Suprapubic skin (tissue), 4 donors: ENCODE measurements around the gene CLEC16A. TPM values are rescaled to one million over a fixed set of nuclear protein-coding genes. Genes with fewer than 3 reads are reported as not detected.

Experiments used
- DNase-seq, 2 donors: peaks; one replicate each; pipeline ENCODE4 v3.0.0-alpha.2; 2019; ENCODE audit warnings: low spot score in 2 of 2
- H3K27ac ChIP-seq: fragments of 200-600 bp; sonication (generic); one replicate; pipeline ENCODE4 v1.5.1; 2019
- H3K27me3 ChIP-seq: fragments of 200-600 bp; sonication (generic); one replicate; pipeline ENCODE4 v1.5.1; 2019
- H3K36me3 ChIP-seq: fragments of 200-600 bp; sonication (generic); one replicate; pipeline ENCODE4 v1.5.1; 2019
- H3K4me1 ChIP-seq: fragments of 200-600 bp; sonication (generic); one replicate; pipeline ENCODE4 v1.5.1; 2019
- H3K4me3 ChIP-seq: fragments of 200-600 bp; sonication (generic); one replicate; pipeline ENCODE4 v1.5.1; 2019; ENCODE audit warnings: mild to moderate bottlenecking
- H3K9me3 ChIP-seq: fragments of 200-600 bp; sonication (generic); one replicate; pipeline ENCODE4 v1.5.1; 2019
- EP300 ChIP-seq: sonication (generic); formaldehyde crosslinking; IDR thresholded peaks from one replicate; pipeline ENCODE4 v1.6.1; 2017; ENCODE audit warnings: antibody characterized with exemption
- POLR2A ChIP-seq, 2 donors: fragments of 450-650 bp; IDR thresholded peaks; one replicate each; pipeline ENCODE4 v1.6.1; 2017; ENCODE audit warnings: antibody characterized with exemption in 2 of 2, mild to moderate bottlenecking in 2 of 2, moderate library complexity in 2 of 2
- POLR2AphosphoS5 ChIP-seq, 3 donors: sonication (generic); formaldehyde crosslinking; IDR thresholded peaks; one replicate each; pipeline ENCODE4 v1.6.1; 2017; ENCODE audit warnings: antibody characterized with exemption in 3 of 3
- WGBS: methylation state at CpG from one replicate; pipeline ENCODE4 v1.1.5; 2018; 5-methylcytosine and 5-hydroxymethylcytosine counted together
- total RNA-seq, 4 donors: library from RNA; depleted of rRNA; stranded (reverse); fragments of >200 nt; gene quantifications; one replicate each; pipeline ENCODE4 v1.1.0, GENCODE V29; 2016
- TF ChIP-seq, protein P1 (sequence below), 2 donors: fragments of 200-600 bp in 1 of 2; fragments of 450-650 bp in 1 of 2; sonication (generic) in 1 of 2; IDR thresholded peaks; one replicate each; pipeline ENCODE4 v1.5.1; 2016 to 2019; ENCODE audit warnings: antibody characterized with exemption in 2 of 2, mild to moderate bottlenecking in 1 of 2, moderate library complexity in 1 of 2

CLEC16A gene
- total RNA-seq, 4 donors from 2014 or later = 37.2 to 62.3 (median 39.0) TPM

DNA sequence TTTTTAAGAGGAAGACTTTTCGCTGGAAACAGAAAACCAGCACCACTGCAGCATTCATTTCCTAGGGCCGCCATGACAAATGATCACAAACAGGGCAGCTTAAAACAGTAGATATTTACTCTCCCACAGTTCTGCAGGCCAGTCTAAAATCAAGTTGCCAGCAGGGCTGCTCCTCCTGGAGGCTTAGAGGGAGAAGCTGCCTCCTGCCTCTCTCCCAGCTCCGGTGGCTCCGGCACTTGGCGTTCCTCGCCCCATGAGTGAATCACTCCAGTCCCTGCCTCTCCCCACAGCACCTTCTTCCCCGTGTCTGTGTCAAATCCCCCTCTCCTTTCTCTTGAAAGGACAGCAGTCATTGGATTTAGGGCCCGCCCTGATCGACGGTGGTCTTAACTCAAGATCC is 239.6 kb downstream of the CLEC16A start:
- no peak for DNase-seq
- TF ChIP-seq POLR2A (IDR thresholded peaks at IDR 0.05) = no peak
- TF ChIP-seq, protein P1, sequence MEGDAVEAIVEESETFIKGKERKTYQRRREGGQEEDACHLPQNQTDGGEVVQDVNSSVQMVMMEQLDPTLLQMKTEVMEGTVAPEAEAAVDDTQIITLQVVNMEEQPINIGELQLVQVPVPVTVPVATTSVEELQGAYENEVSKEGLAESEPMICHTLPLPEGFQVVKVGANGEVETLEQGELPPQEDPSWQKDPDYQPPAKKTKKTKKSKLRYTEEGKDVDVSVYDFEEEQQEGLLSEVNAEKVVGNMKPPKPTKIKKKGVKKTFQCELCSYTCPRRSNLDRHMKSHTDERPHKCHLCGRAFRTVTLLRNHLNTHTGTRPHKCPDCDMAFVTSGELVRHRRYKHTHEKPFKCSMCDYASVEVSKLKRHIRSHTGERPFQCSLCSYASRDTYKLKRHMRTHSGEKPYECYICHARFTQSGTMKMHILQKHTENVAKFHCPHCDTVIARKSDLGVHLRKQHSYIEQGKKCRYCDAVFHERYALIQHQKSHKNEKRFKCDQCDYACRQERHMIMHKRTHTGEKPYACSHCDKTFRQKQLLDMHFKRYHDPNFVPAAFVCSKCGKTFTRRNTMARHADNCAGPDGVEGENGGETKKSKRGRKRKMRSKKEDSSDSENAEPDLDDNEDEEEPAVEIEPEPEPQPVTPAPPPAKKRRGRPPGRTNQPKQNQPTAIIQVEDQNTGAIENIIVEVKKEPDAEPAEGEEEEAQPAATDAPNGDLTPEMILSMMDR (IDR thresholded peaks at IDR 0.05) = no peak
- TF ChIP-seq EP300 = no peak
- no peak for TF ChIP-seq POLR2AphosphoS5 (IDR thresholded peaks at IDR 0.05)
- Histone ChIP-seq H3K9me3 (no peaks in the 10 kb centered on the region), H3K27me3 (no peaks in the 10 kb centered on the region), H3K36me3 (peaks cover 17% of the 10 kb centered on the region), H3K4me3 (no peak overlapping the region), H3K4me1 (peaks cover 29% of the 10 kb centered on the region), H3K27ac (no peak overlapping the region)
- WGBS = 77% methylated on average over 10 of the region's 10 CpGs

GRCh38 chr16:11187522-11188023 is 243.2 kb downstream of the CLEC16A start:
- TF ChIP-seq POLR2A (IDR thresholded peaks at IDR 0.05) (no peak), POLR2AphosphoS5 (IDR thresholded peaks at IDR 0.05) (no peak), EP300 (no peak)
- TF ChIP-seq, protein P1 (IDR thresholded peaks at IDR 0.05) = no peak
- Histone ChIP-seq H3K9me3 (no peaks in the 10 kb centered on the region), H3K27ac (no peak overlapping the region), H3K4me1 (peaks cover 13% of the 10 kb centered on the region), H3K27me3 (no peaks in the 10 kb centered on the region), H3K36me3 (no peaks in the 10 kb centered on the region), H3K4me3 (no peak overlapping the region)
- WGBS = 88% methylated on average over 5 of the region's 6 CpGs
- DNase-seq = no peak

DNA sequence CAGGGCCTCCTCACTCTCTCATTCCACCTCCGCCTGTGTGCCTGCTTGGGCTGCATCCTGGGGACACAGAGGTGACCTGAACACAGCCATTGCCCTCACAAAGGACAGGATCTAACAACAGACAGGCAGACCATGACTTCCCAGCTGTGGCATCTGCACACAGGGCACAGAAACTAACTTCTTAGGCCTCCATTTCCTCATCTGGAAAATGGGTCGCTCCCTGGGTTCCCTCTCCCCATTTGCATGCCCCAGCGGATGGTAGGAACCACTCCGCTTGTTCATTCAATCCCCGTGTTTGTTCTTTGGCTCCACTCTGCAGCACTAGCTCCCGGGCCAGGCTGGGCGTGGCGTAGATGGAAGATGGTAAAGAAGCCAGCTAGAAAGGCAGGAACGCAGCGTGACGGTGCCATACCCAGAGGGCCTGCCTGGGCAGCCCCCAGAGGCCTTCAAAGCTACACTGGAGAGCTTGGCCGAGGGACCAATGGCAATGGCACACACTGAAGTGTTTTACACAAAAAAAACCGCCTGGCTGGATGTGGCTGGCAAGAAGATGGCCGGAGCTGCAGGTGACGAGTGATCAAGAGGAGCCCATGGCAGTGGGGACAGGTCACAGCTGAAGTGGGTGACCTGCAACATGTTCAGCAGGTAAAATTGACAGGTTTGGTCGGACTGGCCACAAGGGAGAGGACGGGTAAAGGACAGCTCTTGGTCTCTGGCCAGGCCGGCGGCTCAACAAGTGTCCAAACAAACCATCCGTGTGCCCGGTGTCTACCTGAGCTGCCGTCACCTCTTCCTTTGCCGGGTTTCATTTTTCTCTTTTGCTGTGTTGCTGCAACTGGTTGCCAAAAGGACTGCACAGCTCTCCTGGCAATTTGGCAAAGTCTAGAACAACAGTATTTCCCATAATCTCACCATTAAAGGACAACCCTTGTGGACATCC is 244.7 kb downstream of the CLEC16A start:
- 60% methylated on average over 23 of the region's 23 CpGs for WGBS
- no peak overlapping the region for H3K4me3 ChIP-seq
- no peak overlapping the region for H3K27ac ChIP-seq
- no peaks in the 10 kb centered on the region for H3K27me3 ChIP-seq
- TF ChIP-seq POLR2AphosphoS5 (IDR thresholded peaks at IDR 0.05) (no peak), EP300 (no peak), POLR2A (IDR thresholded peaks at IDR 0.05) (no peak)
- TF ChIP-seq, protein P1 (IDR thresholded peaks at IDR 0.05) = no peak
- no peaks in the 10 kb centered on the region for H3K9me3 ChIP-seq
- H3K36me3 ChIP-seq = no peaks in the 10 kb centered on the region
- H3K4me1 ChIP-seq = peaks cover 10% of the 10 kb centered on the region
- no peak for DNase-seq

GRCh38 chr16:11190588-11191560 is 246.5 kb downstream of the CLEC16A start:
- H3K4me1 ChIP-seq = peaks cover 9% of the 10 kb centered on the region
- H3K9me3 ChIP-seq = no peaks in the 10 kb centered on the region
- no peak overlapping the region for H3K4me3 ChIP-seq
- 86% methylated on average over 7 of the region's 15 CpGs for WGBS
- no peaks in the 10 kb centered on the region for H3K27me3 ChIP-seq
- DNase-seq = no peak
- TF ChIP-seq EP300 (no peak), POLR2AphosphoS5 (IDR thresholded peaks at IDR 0.05) (no peak), POLR2A (IDR thresholded peaks at IDR 0.05) (no peak)
- TF ChIP-seq, protein P1 (IDR thresholded peaks at IDR 0.05) = no peak
- H3K36me3 ChIP-seq = no peaks in the 10 kb centered on the region
- H3K27ac ChIP-seq = no peak overlapping the region
